HG02763 (cell line): ENCODE measurements around the gene TH.
"Not testable (repeated sequence)": the region's sequence is repeated elsewhere in the genome, so short reads cannot be mapped to it uniquely, and the experiment has no call there.

Source experiments
- ATAC-seq: cut with Tn5 transposase; IDR thresholded peaks from one replicate; pipeline ENCODE4 v1.9.1; 2021; ENCODE audit warnings: mild to moderate bottlenecking, moderate library complexity; ENCODE audit not compliant: unreplicated experiment

Gene TH

DNA sequence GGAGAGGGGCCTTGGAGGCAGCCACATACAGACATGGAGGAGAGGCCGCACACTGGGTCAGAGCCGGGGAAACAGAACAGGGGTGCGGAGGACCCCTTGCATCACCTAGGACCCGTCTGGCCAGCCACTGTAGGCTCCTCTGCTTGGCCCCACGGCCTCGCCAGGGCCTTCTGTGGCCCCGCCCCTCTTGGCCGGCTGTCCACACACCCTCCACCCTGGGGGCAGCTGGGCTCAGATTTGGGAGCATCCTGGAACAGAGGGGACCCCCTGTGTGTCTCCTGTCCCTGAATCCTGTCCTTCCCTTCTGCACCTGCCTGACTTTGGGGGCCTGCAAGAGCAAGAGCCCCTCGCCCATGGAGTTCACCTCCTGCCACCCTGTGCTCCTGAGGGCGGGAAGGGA is 7.9 kb upstream of the TH start:
- no peak for ATAC-seq

DNA sequence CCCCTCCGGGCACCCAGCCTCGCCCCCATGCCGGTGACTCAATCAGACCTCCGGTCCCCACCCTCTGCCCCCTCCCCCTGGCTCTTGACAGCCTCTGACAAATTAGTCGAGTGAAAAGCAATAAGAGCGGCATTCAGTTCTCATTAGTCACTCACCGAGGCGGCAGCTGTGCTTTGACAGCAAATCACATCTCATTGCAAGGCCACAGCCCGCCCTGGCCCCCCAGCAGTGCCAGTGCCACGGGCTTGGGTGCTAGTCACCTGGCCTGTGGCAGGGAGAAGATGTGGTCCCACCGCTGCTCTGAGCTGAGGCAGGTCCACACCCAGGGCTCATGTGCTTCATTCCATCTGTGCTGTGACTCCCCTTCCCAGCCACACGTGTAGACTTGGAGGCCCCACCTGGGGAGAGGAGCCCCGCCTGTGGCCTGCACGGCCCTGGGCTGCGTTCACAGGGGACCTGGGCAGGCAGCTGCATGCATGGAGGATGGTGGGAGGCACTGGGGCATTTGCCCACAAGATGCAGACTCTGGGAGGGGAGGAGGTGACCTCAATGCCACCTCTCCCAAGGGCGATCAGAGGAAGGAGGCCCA is 7.4 kb upstream of the TH start:
- ATAC-seq: no peak

DNA sequence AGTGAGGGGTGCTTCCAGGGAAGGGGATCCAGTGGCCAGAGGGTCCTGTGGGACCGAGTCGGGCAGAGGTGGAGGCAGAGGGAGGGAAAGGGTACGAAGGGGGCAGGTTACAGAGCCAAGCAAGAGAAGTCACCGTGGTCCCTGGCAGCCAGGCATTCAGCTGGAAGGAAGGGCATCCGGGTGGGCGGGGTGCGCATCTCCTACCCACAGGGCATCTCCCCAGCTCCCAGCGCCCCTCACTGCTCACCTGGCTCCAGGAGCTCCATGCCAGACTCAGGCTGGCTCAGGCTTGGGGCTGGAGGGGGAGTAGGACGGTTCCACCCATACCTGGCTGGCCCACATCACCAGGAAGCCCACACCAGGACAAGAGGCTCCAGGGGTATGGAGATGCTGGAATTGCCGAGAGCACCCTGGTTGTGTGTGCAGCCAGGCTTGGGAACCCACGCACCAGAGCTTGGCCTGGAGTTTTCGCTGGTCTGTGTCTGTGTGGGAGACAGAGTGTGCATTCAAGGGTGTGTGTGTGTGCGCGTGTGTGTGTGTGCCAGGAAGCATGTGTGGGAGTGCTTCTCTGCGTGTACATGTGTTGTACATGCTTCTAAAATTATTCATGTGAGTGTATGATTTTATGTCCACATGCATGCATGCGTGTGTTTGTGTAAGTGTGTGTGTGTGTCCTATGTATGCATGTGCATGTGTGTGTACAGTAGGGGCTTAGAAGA is 6.6 kb upstream of the TH start:
- ATAC-seq: not testable (repeated sequence)

DNA sequence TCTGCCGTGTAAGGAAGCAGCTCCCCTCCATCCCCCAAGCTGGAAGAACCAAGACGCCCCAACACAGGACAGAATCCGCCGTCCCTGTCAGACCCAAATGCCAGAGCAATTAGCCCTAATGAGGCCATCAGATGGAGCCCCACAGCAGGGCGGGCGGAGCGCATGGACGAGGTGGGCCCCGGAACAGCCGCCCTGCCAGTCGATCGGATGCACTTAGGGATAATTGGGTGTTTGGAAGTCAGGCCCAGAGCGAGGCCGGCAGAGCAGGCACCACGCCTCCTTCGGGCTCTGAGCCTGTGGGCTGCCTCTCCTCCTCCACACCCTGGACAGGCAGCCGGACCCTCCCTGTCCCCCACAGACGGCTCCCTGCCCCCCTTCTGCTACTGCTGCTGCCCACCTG is 5.5 kb upstream of the TH start:
- no peak for ATAC-seq

DNA sequence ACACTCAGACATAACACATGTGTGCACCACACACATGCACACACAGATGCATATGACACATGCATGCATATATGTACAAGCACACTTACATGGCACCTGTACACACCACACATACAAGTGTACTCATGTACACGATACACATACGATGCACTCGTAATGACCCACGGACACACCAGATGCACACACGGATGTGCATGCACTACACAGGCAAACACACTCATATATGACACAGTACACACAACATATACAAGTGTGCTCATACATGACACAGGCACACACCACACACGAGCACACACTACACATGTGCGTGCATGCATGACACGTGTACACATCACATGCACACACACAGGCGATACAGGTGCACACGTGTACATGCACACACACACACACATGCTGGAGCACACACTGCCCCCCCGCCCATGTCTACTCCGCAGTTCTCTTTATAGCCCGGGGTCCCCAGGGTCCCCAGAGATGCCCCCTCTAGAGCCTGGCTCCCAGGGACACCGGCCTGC is 4.8 kb upstream of the TH start:
- ATAC-seq: no peak

DNA sequence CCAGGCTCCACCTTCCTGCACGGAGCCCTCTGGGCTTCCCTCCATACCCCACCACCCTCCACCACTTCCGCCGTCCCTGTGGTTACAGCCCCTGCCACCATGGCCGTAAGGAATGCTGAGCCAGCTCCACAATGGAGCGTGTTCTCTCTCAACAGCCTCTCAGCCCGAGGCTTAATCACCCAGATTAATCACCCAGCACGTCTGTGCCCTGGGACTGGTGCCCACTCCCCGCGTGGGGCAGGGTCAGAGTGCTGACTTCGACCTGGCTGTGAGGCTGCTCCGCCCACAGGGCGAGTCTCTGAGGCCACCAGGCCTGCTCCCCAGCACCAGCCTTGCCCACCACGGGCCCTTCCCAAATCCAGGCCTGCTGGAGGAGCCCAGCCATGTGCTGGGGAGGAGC is 4.0 kb upstream of the TH start:
- no peak for ATAC-seq

DNA sequence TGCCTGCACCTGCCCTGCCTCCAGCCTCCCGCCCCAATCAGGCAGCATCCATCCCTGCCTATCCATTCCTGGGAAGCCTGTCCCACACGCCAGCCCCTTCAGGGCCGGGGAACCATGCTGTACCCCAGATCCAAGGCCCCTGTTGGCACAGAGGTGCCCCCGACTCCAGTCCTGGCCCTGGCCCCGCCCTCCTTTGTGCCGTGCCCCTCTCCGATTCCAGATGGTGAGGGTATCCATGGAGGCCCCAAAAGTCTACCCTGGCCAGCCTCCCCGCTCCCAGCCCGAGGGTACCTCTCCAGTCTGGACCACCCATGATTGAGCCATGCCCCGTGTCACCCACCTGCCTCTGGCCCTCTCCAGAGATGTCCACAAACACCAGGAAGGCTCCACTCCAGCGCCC is 2.7 kb upstream of the TH start:
- ATAC-seq: no peak

DNA sequence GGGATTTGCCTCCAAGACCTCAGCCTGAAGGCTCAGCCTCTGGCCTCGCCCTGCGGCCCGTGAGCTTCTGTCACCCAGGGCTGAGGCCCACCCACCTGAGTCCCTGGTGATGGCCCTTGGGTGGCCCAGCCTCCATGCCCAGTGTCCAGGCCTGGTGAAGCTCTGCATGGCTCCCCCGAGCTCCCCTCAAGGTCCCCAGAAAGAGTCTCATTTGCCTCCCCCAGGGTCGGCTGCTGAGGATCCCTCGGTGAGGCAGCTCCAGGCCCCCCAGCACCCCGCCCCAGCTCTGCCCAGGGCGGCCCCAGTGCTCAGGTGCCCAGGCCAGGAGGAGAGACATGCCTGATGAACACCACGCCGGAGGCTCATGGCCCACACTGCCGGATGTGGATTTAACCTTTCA is 2.1 kb upstream of the TH start:
- no peak for ATAC-seq

DNA sequence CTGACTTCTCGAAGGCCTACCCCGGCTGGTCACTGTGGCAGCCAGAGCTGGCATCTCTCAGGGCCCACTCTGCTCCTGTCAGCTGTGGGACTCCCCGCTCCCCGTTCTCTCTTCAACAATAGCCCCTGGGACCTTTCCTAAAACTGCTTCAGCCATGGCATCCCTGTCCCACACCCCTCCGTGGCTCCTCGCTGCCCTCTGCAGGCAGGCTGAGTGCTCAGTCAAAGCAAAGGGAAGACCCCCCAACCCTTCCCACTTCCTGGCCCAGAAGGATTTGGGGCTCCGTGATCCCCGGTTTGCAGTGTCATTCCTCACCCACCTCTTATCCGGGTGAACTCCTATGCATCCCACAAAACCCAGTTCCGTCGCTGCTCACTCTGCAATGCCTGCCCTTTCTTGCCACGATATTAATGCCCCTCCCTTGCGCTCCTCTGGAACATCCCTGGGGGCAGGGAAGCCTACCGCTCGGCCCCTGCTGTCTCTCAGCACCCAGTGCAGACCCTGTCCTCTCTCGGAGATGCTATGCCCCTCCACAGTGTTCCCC is 1.6 kb upstream of the TH start:
- no peak for ATAC-seq

DNA sequence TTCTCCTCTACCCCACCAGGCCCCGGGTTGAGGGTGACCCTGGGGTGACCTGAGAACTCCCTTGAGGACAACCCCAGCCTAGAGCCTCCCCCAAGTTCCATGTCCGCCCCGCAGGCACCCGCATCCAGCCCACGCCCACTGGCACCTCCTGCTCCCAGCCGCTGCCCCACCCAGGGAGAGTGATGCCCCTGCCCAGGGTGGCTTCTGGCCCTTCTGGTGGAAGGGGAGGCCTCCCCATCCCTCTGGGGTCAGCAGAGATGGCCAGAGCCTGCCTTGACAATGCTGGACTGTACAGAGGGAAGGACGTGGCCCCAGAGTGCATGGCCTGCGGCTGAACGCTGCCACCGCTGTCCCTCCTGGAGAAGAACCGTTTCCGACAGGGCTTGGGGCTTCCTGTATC is 1.1 kb upstream of the TH start:
- ATAC-seq: no peak

DNA sequence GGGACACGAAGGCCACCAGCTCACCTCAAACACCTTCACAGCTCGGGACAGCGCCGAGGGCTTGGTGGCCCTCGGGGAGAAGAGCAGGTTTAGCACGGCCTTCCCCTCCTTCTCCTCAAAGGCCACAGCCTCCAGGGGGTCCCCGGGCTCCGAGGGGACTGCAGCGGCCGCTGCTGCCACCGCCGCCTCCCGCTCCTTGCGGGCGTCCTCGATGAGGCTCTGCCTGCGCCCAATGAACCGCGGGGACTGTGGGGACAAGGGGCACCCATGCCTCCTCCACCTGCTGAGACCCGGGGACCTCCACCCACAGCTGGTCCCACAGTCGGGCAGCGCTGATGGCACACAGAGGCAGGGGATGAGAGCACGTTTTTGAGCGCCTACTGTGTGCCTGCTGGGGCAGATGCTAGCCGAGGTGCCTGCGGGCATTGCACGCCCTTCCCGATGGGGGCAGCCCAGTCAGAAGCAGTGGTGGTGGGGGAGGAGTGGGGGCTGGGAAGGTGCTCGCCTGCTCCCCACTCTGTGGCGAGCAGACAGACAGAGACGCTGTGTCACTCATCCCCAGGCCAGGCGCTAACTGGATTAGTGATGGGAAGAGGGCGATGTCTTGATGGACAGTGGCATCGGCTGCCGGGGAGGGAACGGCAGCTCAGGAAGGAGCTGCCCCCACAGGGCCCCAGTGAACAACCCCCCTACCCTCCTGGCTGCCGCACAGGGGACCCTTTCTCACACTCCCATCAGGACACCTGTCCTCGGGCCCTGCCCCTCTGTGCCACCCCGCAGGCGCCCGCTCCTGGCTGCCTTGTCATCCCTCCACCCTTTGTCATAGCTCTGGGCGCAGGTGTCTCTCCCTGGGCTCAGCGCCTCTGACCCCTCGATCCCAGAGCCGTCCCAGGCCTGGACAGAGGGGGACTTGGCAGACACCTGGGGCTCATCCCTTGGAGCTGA is 1.7 kb downstream of the TH start:
- no peak for ATAC-seq

DNA sequence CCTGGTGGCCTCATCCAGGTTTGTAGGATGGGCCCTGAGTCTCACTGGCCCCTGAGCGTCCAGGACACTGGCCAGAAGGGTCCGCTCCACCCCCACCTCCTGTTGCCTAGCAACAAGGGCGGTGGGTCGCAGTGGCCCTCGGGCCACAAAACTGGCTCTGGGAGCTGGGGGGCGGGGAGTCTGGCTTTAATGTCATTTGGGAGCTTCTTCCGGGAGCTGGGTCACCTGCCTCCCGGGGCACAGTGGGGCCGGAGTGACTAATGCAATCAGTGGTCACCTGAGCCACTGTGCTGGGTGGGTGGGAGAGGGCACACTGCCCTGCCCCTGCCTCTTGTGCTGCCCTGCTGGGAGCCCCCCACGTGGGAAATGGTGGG is 2.6 kb downstream of the TH start:
- ATAC-seq: no peak

DNA sequence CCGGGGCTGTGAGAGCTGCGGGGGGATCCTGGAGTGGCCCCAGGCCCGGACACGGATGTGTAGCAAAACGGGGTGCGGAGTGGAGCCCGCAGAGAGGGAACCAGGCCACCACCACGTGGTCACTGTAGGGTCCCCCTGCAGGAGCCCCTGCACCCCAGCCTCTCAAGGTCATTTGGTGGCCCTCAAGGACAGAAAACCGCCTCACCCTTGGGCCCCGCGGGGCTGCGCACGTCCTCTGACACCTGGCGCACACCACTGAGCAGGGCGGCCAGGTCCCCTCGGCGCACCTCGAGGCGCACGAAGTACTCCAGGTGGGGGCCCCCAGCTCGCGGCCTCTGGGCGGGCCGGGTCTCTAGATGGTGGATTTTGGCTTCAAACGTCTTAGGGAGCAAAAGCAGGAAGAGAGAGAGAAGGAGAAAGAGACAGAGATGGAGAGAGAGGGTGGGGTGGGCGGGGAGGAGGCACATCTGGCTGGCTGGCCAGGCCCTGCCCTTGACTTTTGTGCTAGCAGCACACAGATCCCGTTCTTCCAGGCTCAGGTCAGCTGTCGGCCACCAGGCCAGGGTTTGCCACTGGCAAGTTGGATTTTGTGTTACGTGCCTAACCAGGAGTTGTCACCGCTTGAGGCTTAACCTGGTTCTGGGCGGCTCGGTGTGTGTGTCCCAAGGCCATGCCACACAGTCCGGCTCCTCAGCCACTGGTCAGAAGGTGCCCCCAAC is 3.2 kb downstream of the TH start:
- ATAC-seq: no peak

DNA sequence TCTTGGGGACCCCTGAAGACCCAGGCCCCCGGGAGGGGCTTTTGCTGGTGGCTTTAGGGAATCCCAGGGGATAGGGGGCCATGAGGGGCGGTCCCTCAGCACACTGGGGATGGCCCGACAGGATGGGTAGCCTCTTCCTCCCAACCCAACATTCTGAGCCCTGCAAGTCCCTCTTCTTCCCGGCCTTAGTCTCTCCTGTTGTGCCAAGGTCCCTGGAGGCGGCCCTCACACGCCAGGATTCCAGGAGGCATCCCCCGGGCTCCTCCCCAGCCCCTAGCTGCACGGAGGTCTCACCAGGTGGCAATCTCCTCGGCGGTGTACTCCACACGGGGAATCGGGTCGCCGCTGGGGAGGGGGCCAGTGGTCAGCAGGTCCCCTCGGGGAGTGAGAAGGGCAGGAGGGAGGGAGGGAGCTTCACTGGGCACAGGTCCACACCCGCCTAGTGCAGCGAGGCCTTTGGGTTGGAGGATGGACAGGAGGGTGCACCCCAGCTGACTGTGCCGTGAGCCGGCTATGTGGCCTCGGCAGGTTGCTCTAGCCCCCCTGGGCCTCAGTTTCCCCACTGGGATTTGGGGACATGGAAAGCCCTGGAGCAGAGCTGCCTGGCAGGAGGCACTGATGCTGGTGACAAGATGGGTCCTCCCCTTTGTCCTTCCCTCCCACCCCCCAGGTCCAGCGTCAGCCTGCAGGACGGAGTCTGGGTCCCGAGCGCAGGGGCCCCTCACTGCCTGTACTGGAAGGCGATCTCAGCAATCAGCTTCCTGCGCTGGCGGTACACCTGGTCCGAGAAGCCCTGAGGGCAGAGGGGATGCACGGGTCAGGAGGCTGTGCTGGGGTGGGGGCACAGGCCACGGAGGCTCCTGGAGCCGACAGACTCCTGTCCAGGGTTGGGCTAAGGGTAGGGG is 4.2 kb downstream of the TH start:
- ATAC-seq: no peak

DNA sequence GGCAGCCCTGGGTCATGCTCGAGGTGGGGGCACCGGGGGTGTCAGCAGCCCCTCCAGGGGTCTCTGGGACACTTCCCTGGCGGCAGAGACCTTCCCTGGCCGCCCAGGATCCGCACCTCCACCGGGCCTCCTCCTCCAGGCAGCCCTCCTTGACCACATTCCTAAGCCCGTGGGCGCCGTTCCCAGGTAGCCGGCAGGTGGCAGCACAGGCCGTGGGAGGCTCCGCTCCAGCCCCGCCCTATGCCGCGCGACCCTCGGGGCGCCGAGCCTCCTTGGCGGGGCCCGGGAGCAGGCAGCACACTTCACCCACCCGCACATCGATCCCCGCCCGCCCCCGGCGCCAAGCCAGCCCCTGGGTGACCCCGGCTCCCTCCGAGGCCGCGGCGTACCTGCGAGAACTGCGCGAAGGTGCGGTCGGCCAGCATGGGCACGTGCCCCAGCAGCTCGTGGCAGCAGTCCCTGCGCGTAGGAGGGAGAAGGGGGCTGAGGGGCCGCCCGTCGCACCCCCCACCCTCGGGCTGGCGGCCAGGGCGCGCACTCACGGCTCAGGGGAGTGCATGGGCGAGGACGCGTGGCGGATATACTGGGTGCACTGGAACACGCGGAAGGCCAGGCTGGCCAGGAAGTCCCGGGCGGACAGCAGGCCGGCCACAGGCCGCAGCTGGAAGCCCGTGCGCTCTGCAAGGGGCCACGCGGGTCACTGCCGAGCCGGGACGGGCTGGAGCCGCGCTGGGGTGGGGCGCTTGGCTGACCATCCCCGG is 5.3 kb downstream of the TH start:
- no peak for ATAC-seq

DNA sequence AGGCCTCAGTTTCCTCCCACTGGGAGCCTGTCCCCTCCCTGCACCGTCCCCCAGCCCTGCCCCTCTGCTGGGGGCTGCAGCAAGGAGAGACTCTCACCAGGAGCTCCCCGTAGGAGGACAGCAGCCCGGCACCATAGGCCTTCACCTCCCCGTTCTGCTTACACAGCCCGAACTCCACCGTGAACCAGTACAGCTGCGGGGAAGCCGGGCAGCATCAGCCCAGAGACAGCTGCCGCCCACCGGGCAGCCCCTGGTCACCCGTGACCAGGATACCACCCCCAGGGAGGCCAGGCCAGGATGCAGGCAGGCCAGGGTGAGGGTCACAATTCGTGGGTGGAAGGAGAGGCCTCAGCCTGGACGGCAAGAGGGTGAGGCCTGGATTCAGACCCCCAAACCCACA is 6.0 kb downstream of the TH start:
- ATAC-seq: no peak

DNA sequence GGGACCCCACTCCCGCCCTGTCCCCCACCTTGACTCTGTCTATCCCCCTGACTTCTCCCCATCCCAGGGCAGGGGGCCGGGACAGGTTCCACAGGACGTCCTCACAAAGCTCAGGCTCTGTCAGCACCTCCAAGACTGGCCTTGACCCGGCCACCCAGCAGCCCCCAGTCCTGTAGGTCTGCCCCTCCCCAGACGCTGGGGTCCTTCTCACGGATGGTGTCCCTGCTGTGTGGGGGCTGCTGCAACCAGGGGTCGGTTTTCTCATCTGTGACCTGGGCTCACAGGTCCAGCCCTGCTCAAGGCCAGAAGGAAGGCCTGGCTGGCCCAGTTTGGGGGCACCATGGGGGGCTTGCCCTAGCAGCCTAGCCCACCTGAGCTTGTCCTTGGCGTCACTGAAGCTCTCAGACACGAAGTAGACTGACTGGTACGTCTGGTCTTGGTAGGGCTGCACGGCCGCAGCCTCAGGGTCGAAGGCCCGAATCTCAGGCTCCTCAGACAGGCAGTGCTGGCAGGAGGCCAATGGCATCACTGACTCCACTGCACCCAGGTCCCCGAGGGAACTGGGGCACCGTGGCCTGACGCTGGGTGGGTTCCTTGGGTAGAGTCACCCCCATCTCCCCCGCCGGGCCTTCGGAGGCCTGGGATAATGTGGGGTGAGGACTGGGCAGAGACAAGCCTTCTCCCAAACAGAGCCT is 6.6 kb downstream of the TH start:
- ATAC-seq: no peak

DNA sequence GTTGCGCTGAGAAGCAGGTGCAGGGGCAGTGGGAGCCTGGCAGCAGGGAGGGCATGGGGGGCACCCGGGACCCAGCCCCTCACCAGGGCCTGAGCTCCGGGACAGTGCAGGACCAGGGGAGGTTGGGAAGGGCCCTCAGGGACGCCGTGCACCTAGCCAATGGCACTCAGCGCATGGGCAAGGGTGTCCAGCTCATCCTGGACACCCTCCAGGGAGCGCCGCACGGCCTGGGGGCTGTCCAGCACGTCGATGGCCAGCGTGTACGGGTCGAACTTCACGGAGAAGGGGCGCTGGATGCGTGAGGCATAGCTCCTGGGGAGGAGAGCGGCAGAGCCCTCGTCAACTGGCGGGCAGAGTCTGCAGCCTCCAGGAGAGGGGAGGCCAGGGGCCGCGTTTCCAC is 7.5 kb downstream of the TH start:
- no peak for ATAC-seq
